GM12864 (cell line): ENCODE data around the gene TOM1L2.
A peak's percentile ranks its signal among the peaks of the same experiment; 100 is the strongest.

Experiments used
- DNase-seq: peaks from one replicate; pipeline ENCODE4 v3.0.0-alpha.2; 2011; ENCODE audit warnings: low read depth
- H3K4me3 ChIP-seq: 2 replicates; pipeline ENCODE4 v1.5.1; 2011; ENCODE audit warnings: mild to moderate bottlenecking, low read depth, low read length, control low read depth
- TF ChIP-seq, protein P1 (sequence below): IDR thresholded peaks from 2 replicates; pipeline ENCODE4 v1.5.1; 2011; ENCODE audit warnings: low read depth, mild to moderate bottlenecking, moderate library complexity, low read length, control low read depth, inconsistent platforms; ENCODE audit errors: missing control alignments

Gene TOM1L2

DNA sequence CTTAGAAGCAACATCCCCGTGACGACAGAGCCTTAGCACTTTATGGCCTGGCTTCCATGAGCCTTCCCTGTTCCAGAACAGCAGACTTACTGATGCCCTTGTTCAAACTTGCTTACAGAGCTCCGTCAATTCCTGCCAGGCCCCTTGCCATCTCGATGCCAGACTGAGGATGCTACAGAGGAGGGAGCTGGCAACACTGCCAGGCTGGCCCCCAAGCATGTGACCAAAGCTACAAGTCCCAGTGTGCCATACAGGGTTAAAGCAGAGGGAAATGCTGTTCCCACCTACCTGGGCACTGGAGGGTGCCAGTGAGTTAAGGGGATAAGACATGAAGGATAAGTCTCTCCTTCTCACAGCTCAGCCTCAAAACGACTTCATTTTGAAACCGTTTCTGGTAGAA, 102.0 kb downstream of the TOM1L2 start:
- H3K4me3 ChIP-seq = no peak overlapping the region
- DNase-seq = no peak
- TF ChIP-seq, protein P1, sequence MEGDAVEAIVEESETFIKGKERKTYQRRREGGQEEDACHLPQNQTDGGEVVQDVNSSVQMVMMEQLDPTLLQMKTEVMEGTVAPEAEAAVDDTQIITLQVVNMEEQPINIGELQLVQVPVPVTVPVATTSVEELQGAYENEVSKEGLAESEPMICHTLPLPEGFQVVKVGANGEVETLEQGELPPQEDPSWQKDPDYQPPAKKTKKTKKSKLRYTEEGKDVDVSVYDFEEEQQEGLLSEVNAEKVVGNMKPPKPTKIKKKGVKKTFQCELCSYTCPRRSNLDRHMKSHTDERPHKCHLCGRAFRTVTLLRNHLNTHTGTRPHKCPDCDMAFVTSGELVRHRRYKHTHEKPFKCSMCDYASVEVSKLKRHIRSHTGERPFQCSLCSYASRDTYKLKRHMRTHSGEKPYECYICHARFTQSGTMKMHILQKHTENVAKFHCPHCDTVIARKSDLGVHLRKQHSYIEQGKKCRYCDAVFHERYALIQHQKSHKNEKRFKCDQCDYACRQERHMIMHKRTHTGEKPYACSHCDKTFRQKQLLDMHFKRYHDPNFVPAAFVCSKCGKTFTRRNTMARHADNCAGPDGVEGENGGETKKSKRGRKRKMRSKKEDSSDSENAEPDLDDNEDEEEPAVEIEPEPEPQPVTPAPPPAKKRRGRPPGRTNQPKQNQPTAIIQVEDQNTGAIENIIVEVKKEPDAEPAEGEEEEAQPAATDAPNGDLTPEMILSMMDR = peak; percentile 29

DNA sequence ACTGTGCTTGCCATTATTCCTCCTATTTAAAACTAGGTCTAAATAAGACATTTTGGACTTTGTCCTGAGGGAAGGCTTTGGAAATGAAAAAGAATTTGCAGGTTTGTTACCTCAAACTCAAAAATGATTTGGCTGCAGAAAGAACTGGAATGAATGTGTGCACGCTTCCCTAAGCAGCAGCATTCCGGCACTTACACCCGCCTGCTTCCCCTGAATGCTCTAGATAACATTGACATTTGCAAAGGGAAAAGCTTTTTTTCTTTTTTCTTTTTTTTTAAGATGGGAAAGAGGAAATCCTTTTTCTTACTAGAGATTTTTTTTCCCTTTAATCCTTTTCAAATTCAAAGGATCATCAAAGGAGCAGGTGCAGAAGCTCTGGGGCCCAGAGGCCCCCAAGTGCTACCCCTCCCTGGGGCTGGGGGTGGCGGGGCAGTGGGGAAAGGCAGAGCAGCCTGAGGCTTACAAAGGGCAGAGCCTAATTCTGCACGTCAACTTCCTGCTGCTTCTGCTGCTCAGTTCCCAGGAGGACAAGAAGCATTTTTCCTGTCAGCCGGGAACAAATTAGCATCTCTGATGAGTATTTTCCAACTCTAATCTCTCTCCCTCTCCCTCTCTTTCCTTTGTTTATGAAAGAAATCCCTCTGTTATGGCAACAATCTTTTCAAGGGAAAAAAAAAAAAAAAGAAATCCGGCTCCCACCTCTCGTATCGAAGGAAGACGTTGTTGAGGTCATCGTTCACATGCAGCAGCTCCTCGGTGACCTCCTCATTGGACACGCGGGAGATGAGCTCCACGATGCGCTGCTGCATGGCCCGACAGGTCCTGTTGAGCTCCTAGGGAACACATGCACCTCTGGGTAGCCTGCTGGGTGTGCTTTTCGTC, 103.3 kb downstream of the TOM1L2 start:
- DNase-seq = no peak
- TF ChIP-seq, protein P1 = no peak
- H3K4me3 ChIP-seq = no peak overlapping the region

DNA sequence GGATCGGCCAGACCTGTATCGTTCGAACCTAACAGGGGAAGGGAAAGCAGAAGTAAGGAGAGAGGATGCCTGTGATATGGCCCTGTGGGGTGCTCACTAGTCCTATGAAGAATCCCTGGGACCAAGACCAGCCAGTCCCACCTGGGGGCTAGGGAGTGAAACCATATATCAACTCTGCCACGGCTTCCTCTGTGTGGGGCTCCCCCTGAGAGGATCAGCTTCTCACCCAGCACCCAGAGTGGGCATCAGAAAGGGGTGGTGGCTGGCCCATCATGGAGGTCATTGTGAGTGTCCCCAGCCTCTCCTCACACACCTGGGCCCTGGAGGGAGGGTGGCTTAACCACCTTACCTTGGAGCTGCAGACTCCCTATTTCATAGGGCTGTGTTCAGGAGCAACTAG, 105.3 kb downstream of the TOM1L2 start:
- no peak overlapping the region for H3K4me3 ChIP-seq
- DNase-seq = no peak
- TF ChIP-seq, protein P1 = no peak

DNA sequence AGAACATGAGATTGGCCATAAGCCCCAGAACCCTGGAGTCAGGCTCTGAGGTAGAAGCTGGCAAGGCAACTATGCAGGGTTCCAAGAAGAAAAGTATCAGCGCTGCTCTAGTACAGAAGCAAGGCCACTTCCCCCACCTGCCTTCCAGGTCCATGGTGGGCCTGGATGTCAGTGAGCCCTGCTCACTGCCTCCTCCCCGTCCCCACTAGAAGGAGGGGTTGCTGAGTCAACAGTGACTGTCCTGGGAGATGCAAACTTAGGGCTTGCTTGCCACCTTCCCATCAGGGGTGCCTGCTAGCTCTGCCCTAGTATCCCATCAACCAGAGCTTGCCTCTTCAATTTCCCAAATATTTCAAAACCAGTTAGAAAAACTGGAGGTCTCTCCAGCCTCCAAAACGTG, 105.8 kb downstream of the TOM1L2 start:
- TF ChIP-seq, protein P1 = no peak
- DNase-seq = no peak
- H3K4me3 ChIP-seq = no peak overlapping the region

DNA sequence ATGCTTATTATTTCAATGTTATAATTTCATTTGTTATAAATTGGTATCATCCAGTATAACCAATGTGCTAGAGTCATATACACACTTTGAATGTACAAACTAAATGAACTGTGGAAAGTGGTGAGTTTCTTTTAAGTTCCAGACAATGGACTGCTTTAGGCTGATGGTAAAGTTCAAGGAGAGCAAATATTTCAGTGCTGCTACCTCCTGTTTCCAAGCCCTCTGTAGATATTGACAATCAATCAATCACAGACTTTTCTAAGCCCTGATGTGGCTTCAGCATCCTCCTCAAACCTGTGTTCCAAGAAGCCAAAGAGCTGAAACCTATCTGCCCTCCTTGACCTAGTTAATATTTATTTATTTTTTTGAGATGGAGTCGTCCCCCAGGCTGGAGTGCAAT, 107.2 kb downstream of the TOM1L2 start:
- no peak overlapping the region for H3K4me3 ChIP-seq
- no peak for DNase-seq
- TF ChIP-seq, protein P1 = no peak

DNA sequence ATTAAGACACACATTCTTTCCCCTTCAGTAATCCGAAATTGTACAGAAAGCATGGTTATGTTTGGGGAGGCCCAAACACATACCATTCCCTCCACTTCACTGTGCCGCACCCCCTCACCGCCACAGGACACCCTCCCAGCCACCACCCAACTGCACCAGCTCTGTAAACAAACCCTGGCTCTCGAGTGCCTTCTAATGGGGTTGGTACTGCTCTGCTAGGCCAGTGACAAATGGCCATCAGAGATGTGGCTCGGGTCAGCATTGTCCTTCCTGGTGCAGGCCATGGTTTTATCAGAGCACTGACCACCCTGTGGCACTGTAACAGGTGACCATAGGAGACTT, 111.5 kb downstream of the TOM1L2 start:
- no peak overlapping the region for H3K4me3 ChIP-seq
- DNase-seq = no peak

More for the DNA sequence above, 111.5 kb downstream of the TOM1L2 start:
- TF ChIP-seq, protein P1 = no peak
